Measurements from ENCODE around the gene GSTA5.

- no peak for TF ChIP-seq POLR2A (IDR thresholded peaks at IDR 0.05)
- no peak for TF ChIP-seq EP300 (IDR thresholded peaks at IDR 0.05)
These were observed at the start of gene GSTA5 for GRCh38 chr6:52840763-52841585.

Data from ovary (tissue), 1 donor.